Gastroesophageal sphincter (tissue), 3 donors: Measurements from ENCODE around the gene ARL14EP.

ENCODE experiments used
- EP300 ChIP-seq: sonication (generic); formaldehyde crosslinking; IDR thresholded peaks from one replicate; pipeline ENCODE4 v1.6.1; 2017; ENCODE audit warnings: antibody characterized with exemption, mild to moderate bottlenecking
- POLR2A ChIP-seq, 2 donors: fragments of 450-650 bp; IDR thresholded peaks; one replicate each; pipeline ENCODE4 v1.6.1; 2017; ENCODE audit warnings: antibody characterized with exemption in 2 of 2, mild to moderate bottlenecking in 2 of 2, moderate library complexity in 1 of 2
- POLR2AphosphoS5 ChIP-seq: sonication (generic); formaldehyde crosslinking; IDR thresholded peaks from one replicate; pipeline ENCODE4 v1.6.1; 2017; ENCODE audit warnings: antibody characterized with exemption
- TF ChIP-seq, protein P1 (sequence below), 4 experiments: fragments of 200-600 bp in 2 of 4; fragments of 450-650 bp in 2 of 4; sonication (generic) in 1 of 4; IDR thresholded peaks; one replicate each; pipeline ENCODE4 v1.5.1; 2017 to 2019; ENCODE audit warnings: antibody characterized with exemption in 4 of 4, mild to moderate bottlenecking in 2 of 4, moderate library complexity in 2 of 4

DNA sequence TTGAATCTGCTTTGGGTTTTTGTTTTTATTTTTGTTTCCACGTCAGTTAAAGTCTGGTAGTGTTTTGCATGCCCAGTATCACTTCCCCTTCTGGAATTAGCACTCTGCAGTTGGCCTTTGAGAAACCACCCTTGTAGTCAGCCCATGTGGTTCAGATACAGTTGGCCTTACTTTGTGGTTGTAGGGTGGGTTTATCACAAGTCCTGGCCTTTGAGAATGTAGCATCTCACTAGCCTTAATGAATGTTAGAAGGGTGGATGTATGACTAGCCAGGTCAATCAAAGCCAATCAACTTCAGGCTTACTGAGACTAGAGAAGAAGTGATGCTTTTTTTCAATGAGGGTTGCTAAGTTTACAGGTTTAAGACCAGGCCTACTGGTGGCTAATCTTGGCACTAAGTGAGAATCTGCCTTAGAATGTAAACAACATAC, 19.8 kb downstream of the ARL14EP start:
- TF ChIP-seq POLR2A (IDR thresholded peaks at IDR 0.05), result no peak
- TF ChIP-seq POLR2AphosphoS5, result no peak
- TF ChIP-seq, protein P1, sequence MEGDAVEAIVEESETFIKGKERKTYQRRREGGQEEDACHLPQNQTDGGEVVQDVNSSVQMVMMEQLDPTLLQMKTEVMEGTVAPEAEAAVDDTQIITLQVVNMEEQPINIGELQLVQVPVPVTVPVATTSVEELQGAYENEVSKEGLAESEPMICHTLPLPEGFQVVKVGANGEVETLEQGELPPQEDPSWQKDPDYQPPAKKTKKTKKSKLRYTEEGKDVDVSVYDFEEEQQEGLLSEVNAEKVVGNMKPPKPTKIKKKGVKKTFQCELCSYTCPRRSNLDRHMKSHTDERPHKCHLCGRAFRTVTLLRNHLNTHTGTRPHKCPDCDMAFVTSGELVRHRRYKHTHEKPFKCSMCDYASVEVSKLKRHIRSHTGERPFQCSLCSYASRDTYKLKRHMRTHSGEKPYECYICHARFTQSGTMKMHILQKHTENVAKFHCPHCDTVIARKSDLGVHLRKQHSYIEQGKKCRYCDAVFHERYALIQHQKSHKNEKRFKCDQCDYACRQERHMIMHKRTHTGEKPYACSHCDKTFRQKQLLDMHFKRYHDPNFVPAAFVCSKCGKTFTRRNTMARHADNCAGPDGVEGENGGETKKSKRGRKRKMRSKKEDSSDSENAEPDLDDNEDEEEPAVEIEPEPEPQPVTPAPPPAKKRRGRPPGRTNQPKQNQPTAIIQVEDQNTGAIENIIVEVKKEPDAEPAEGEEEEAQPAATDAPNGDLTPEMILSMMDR (IDR thresholded peaks at IDR 0.05), result no peak
- no peak for TF ChIP-seq EP300
